Lower leg skin (tissue), 4 donors: ENCODE measurements around the gene NADK2. TPM values are rescaled to one million over a fixed set of nuclear protein-coding genes. Genes with fewer than 3 reads are reported as not detected.
A peak's percentile ranks its signal among the peaks of the same experiment; 100 is the strongest.
"Not testable (repeated sequence)": the region's sequence is repeated elsewhere in the genome, so short reads cannot be mapped to it uniquely, and the experiment has no call there.

Experiments
- DNase-seq, 2 donors: peaks; one replicate each; pipeline ENCODE4 v3.0.0-alpha.2; 2019; ENCODE audit warnings: low spot score in 2 of 2
- H3K4me3 ChIP-seq: fragments of 200-600 bp; sonication (generic); 2 replicates; pipeline ENCODE4 v1.5.1; 2017; ENCODE audit warnings: mild to moderate bottlenecking, low read depth; ENCODE audit not compliant: poor library complexity, severe bottlenecking
- POLR2A ChIP-seq, 2 donors: fragments of 450-650 bp; IDR thresholded peaks; one replicate each; pipeline ENCODE4 v1.6.1; 2016 to 2017; ENCODE audit warnings: antibody characterized with exemption in 2 of 2, mild to moderate bottlenecking in 1 of 2, moderate library complexity in 1 of 2
- WGBS, 2 donors: methylation state at CpG; one replicate each; pipeline ENCODE4 v1.1.5; 2018; 5-methylcytosine and 5-hydroxymethylcytosine counted together
- intact Hi-C: fragments of 100-400 bp; cut with DNase I; formaldehyde crosslinking; loops from one replicate; pipeline ENCODE4 v1.15.0; 2023; ENCODE audit warnings: low total_unique reads
- total RNA-seq, 4 donors: library from RNA; depleted of rRNA; stranded (reverse); fragments of >200 nt; gene quantifications; one replicate each; pipeline ENCODE4 v1.1.0, GENCODE V29; 2016
- TF ChIP-seq, protein P1 (sequence below), 3 donors: fragments of 450-650 bp; IDR thresholded peaks; one replicate each; pipeline ENCODE4 v1.5.1; 2016; ENCODE audit warnings: antibody characterized with exemption in 3 of 3, mild to moderate bottlenecking in 3 of 3, moderate library complexity in 2 of 3

NADK2 gene, protein sequence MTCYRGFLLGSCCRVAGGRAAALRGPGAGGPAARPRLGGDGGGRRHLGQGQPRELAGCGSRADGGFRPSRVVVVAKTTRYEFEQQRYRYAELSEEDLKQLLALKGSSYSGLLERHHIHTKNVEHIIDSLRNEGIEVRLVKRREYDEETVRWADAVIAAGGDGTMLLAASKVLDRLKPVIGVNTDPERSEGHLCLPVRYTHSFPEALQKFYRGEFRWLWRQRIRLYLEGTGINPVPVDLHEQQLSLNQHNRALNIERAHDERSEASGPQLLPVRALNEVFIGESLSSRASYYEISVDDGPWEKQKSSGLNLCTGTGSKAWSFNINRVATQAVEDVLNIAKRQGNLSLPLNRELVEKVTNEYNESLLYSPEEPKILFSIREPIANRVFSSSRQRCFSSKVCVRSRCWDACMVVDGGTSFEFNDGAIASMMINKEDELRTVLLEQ
- total RNA-seq = 10 to 100 TPM; 10.0 to 18.4 (median 14.8) TPM

DNA sequence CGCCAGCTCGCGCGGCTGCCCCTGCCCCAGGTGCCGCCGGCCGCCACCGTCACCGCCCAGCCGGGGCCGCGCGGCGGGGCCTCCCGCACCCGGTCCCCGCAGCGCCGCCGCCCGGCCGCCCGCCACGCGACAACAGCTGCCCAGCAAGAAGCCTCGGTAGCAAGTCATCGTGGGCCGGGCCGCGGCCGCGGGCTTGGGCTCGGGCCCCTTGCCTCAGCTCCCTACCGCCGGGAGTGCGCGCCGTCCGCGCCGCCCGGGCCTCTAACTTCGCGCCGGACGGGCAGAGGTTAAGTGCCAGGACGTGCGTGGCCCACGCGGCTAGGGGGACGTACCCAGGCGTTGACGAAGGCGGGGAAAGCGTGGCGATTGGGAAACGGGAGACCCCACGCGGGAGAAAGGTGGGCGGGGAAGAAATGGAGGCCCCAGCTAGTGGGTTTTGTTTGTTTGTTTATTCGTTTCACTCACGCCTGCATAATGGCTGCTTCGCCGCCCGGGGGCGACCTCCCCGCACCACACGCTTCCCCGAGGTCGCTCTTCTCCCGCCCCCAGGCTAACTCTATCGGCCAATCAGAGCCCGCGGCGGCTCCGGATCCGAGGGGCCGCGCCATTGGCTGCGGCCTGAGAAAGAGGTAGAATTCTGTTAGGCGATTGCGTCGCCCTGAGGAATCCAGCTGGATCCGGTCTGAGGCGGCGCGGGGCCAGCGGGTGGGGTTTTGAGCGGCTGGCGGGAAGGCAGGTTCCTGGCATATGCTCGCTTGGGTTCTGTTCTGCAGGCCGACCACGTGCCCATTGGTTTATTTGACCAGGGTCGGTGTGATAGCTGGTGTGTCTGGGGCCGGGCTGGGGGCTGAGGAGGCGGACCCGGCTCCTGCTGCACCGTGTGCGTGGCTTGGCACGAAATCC is at the start of gene NADK2:
TSS of gene NADK2 (minus strand) at position 295 of the 903 bp plus-strand sequence. CDS start at position 168, 127 bp downstream.
- WGBS, 2 donors = 1% methylated on average over 53 to 59 of the region's 100 CpGs
- DNase-seq = peak; percentile 93 to 99
- peak within 1 kb of the TSS; percentile 93 for H3K4me3 ChIP-seq
- intact Hi-C loops = no loop called here
- TF ChIP-seq, protein P1, sequence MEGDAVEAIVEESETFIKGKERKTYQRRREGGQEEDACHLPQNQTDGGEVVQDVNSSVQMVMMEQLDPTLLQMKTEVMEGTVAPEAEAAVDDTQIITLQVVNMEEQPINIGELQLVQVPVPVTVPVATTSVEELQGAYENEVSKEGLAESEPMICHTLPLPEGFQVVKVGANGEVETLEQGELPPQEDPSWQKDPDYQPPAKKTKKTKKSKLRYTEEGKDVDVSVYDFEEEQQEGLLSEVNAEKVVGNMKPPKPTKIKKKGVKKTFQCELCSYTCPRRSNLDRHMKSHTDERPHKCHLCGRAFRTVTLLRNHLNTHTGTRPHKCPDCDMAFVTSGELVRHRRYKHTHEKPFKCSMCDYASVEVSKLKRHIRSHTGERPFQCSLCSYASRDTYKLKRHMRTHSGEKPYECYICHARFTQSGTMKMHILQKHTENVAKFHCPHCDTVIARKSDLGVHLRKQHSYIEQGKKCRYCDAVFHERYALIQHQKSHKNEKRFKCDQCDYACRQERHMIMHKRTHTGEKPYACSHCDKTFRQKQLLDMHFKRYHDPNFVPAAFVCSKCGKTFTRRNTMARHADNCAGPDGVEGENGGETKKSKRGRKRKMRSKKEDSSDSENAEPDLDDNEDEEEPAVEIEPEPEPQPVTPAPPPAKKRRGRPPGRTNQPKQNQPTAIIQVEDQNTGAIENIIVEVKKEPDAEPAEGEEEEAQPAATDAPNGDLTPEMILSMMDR (IDR thresholded peaks at IDR 0.05) = peak in 1 of 3 donors; percentile 62
- no peak for TF ChIP-seq POLR2A (IDR thresholded peaks at IDR 0.05)

DNA sequence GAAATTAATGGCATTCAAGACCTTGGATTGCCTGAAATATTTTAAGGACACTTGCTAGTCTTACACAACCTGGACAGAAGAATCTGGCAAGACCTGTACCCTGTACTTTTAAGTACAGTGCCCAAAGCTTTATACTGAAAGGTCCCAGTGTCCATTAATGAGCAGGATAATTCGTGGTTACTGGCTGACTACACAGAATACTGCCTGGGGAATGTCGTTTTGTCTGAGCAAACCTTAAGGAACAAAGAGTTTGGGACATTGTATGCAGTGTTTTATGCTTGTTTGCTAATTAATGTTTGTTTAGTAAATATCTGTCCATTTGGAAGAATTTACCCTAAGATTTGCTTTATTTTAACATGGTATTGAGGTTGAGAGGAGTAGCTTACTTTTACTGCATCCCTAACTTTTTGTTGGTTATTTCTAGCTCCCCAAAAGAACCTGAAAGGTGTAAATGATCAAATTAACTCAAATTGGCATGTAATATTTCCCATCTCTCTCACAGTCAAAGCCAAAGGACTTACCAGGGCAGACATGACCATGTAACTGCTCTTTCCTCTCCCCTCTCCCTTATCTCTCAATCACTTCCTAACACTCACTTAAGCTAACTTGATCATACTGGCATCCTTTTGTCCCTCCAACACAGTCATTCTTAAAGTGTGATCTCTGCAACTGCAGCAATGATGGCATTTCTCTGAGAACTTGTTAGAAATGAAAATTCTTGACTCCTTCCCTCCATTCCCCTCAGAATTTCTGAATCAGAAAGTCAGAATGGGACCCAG is 44.3 kb upstream of the NADK2 start:
- TF ChIP-seq POLR2A (IDR thresholded peaks at IDR 0.05) = no peak
- TF ChIP-seq, protein P1 (IDR thresholded peaks at IDR 0.05) = no peak
- 53 to 62% methylated on average over 2 of the region's 2 CpGs for WGBS, 2 donors
- intact Hi-C loops = no loop called here
- no peak overlapping the region for H3K4me3 ChIP-seq
- no peak for DNase-seq

DNA sequence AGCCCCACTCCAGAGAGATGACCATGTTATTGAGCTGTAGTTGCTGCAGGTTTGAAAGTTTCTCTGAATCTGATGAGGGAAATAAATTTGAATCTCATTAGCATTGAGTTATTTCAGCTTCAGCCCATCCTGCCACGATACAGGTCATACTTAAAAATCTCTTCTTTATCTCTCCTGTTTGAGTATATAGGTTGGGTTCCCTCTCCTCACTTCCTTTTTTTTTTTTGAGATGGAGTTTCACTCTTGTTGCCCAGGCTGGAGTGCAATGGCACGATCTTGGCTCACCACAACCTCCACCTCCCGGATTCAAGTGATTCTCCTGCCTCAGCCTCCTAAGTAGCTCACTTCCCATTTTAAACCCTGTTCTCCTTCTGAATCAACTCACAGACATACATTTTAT is 42.0 kb upstream of the NADK2 start:
- 80 to 88% methylated on average over 3 of the region's 3 CpGs for WGBS, 2 donors
- DNase-seq, intact Hi-C loops, H3K4me3 ChIP-seq: not testable (repeated sequence)

DNA sequence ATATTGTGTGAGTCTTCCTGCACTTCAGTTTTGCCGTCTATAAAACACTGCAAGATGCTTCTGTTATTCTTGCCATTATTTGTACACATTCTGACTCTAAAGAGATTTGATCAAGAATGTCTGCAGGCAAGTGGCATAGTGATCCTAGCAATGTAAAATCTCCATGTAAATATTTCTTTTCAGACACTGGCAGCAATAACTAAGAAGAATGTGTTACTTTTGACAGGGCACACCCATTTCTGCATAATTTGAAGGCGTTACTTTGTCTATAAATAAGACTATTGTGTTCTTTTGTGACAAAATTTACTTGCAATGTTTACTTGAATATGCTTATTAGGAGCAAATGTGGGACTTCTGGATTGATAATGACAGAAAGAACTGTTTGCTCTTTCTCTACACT is 39.9 kb upstream of the NADK2 start:
- WGBS, 2 donors = 44 to 54% methylated on average over 2 of the region's 2 CpGs
- TF ChIP-seq, protein P1 (IDR thresholded peaks at IDR 0.05) = no peak
- no peak for TF ChIP-seq POLR2A (IDR thresholded peaks at IDR 0.05)
- no peak overlapping the region for H3K4me3 ChIP-seq
- DNase-seq = no peak
- intact Hi-C loops = no loop called here

DNA sequence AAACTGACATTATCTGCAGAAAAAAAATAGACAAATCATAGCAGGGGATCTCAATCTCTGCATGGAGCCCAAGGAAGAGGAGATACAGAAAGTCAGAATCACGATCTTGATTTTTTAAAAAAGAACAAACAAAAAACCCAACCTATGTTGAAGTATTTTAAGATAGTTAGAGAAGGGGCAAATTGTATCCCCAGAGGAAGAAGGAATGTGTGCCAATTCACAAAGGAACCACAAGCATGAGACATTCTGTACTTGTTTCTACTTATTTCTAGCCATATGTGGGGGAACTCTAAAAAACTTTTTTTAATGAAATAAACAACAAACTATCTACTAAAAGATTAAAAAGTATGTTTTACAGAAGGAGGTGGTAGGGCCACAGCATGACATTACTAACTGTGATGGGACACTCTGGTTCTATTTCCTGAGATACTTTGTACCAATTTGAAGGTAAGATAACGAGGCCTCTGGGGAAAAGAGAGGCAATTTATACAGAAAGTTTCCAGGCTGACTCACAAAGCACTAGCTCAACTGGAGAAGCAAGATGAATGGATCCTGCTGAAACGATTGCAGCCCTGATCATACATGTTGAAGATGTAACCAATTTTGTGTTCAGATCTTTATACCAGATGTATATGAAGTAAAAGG is 37.5 kb upstream of the NADK2 start:
- TF ChIP-seq, protein P1 (IDR thresholded peaks at IDR 0.05) = no peak
- no peak for TF ChIP-seq POLR2A (IDR thresholded peaks at IDR 0.05)
- 32 to 34% methylated on average over 3 of the region's 3 CpGs for WGBS, 2 donors
- no peak overlapping the region for H3K4me3 ChIP-seq
- no peak for DNase-seq
- intact Hi-C loops = loop anchor here (10.0 kb wide), 1 partner anchor 416 kb away; no protein-coding TSS in a partner anchor
